ENCODE results near the gene MIPEP. TPM values are rescaled to one million over a fixed set of nuclear protein-coding genes. Genes with fewer than 3 reads are reported as not detected.

Gene MIPEP
- total and polyA plus RNA-seq, 2 experiments from 2014 or later: 12.6 to 19.6 TPM

GRCh38 chr13:23788459-23788858 is 100.7 kb downstream of the MIPEP start:
- Histone ChIP-seq H2AFZ (no peak overlapping the region), H3K9me3 (ENCODE audit: low read depth) (no peaks in the 10 kb centered on the region), H3K4me3 (no peak overlapping the region), H3K79me2 (ENCODE audit: insufficient read depth) (no peaks in the 10 kb centered on the region), H3K9ac (no peak overlapping the region), H3K27me3 (replicated peaks; ENCODE audit: insufficient read depth) (no peaks in the 10 kb centered on the region), H3K27ac (no peak overlapping the region), H3K4me1 (ENCODE audit: insufficient read depth) (peaks cover 16% of the 10 kb centered on the region), H3K4me2 (ENCODE audit: unreplicated experiment) (no peak overlapping the region), H3F3A (ENCODE audit: insufficient read depth) (peaks cover 17% of the 10 kb centered on the region), H3K9me2 (ENCODE audit: insufficient read depth) (no peaks in the 10 kb centered on the region), H3K36me3 (ENCODE audit: low read depth) (no peaks in the 10 kb centered on the region), H4K20me1 (ENCODE audit: insufficient read depth) (no peaks in the 10 kb centered on the region)
- in situ Hi-C loops (cut with MboI): no loop called here
- TF ChIP-seq EZH2 (IDR thresholded peaks at IDR 0.05; ENCODE audit: insufficient read depth, poor library complexity, severe bottlenecking) (no peak), EZH2phosphoT487 (IDR thresholded peaks at IDR 0.05; ENCODE audit: insufficient read depth, low read depth) (no peak)
- no peak for DNase-seq
- WGBS, 2 experiments (ENCODE audit: low coverage in 1 of 2, low lambda C conversion rate in 2 of 2, missing lambda C conversion rate in 2 of 2): 96 to 100% methylated on average over 2 of the region's 2 CpGs

GRCh38 chr13:23787464-23787863 is 101.7 kb downstream of the MIPEP start:
- DNase-seq: no peak
- Histone ChIP-seq H3K4me3 (no peak overlapping the region), H3K9ac (no peak overlapping the region), H2AFZ (no peak overlapping the region), H3K79me2 (ENCODE audit: insufficient read depth) (no peaks in the 10 kb centered on the region), H3K4me2 (ENCODE audit: unreplicated experiment) (no peak overlapping the region), H3K27ac (no peak overlapping the region), H3K36me3 (ENCODE audit: low read depth) (no peaks in the 10 kb centered on the region), H3F3A (ENCODE audit: insufficient read depth) (peaks cover 17% of the 10 kb centered on the region), H4K20me1 (ENCODE audit: insufficient read depth) (no peaks in the 10 kb centered on the region), H3K4me1 (ENCODE audit: insufficient read depth) (peaks cover 16% of the 10 kb centered on the region), H3K27me3 (replicated peaks; ENCODE audit: insufficient read depth) (no peaks in the 10 kb centered on the region), H3K9me3 (ENCODE audit: low read depth) (no peaks in the 10 kb centered on the region), H3K9me2 (ENCODE audit: insufficient read depth) (no peaks in the 10 kb centered on the region)
- WGBS, 2 experiments (ENCODE audit: low coverage in 1 of 2, low lambda C conversion rate in 2 of 2, missing lambda C conversion rate in 2 of 2): 84 to 88% methylated on average over 4 of the region's 4 CpGs
- TF ChIP-seq EZH2 (IDR thresholded peaks at IDR 0.05; ENCODE audit: insufficient read depth, poor library complexity, severe bottlenecking) (no peak), EZH2phosphoT487 (IDR thresholded peaks at IDR 0.05; ENCODE audit: insufficient read depth, low read depth) (no peak)
- in situ Hi-C loops (cut with MboI): no loop called here

- no peaks in the 10 kb centered on the region for H3K27me3 ChIP-seq (replicated peaks; ENCODE audit: insufficient read depth)
- H3F3A ChIP-seq (ENCODE audit: insufficient read depth): peaks cover 15% of the 10 kb centered on the region
- in situ Hi-C loops (cut with MboI): no loop called here
- H3K4me2 ChIP-seq (ENCODE audit: unreplicated experiment): no peak overlapping the region
- H3K4me1 ChIP-seq (ENCODE audit: insufficient read depth): peaks cover 16% of the 10 kb centered on the region
- 86 to 87% methylated on average over 3 of the region's 3 CpGs for WGBS, 2 experiments (ENCODE audit: low coverage in 1 of 2, low lambda C conversion rate in 2 of 2, missing lambda C conversion rate in 2 of 2)
- no peak overlapping the region for H2AFZ ChIP-seq
- H3K36me3 ChIP-seq (ENCODE audit: low read depth): no peaks in the 10 kb centered on the region
- no peaks in the 10 kb centered on the region for H4K20me1 ChIP-seq (ENCODE audit: insufficient read depth)
- no peak for TF ChIP-seq EZH2 (IDR thresholded peaks at IDR 0.05; ENCODE audit: insufficient read depth, poor library complexity, severe bottlenecking)
- no peak for TF ChIP-seq EZH2phosphoT487 (IDR thresholded peaks at IDR 0.05; ENCODE audit: insufficient read depth, low read depth)
- H3K4me3 ChIP-seq: no peak overlapping the region
- H3K9me3 ChIP-seq (ENCODE audit: low read depth): no peaks in the 10 kb centered on the region
- no peaks in the 10 kb centered on the region for H3K9me2 ChIP-seq (ENCODE audit: insufficient read depth)
- H3K27ac ChIP-seq: no peak overlapping the region
- no peak overlapping the region for H3K9ac ChIP-seq
- DNase-seq: no peak
- no peaks in the 10 kb centered on the region for H3K79me2 ChIP-seq (ENCODE audit: insufficient read depth)
These were observed 102.6 kb downstream of the MIPEP start for GRCh38 chr13:23786607-23787006.

- no peak overlapping the region for H3K4me2 ChIP-seq (ENCODE audit: unreplicated experiment)
- TF ChIP-seq EZH2phosphoT487 (IDR thresholded peaks at IDR 0.05; ENCODE audit: insufficient read depth, low read depth): no peak
- TF ChIP-seq EZH2 (IDR thresholded peaks at IDR 0.05; ENCODE audit: insufficient read depth, poor library complexity, severe bottlenecking): no peak
- H3K9me3 ChIP-seq (ENCODE audit: low read depth): no peaks in the 10 kb centered on the region
- H3K9ac ChIP-seq: no peak overlapping the region
- no peak overlapping the region for H2AFZ ChIP-seq
- 78 to 92% methylated on average over 1 of the region's 1 CpG for WGBS, 2 experiments (ENCODE audit: low coverage in 1 of 2, low lambda C conversion rate in 2 of 2, missing lambda C conversion rate in 2 of 2)
- 0 out of 2 replicates have a peak, but pooled peaks cover 2% of the 10 kb centered on the region for H3K9me2 ChIP-seq (ENCODE audit: insufficient read depth)
- no peaks in the 10 kb centered on the region for H3K4me1 ChIP-seq (ENCODE audit: insufficient read depth)
- no peak overlapping the region for H3K27ac ChIP-seq
- DNase-seq: peak; percentile 40
- H4K20me1 ChIP-seq (ENCODE audit: insufficient read depth): no peaks in the 10 kb centered on the region
- no peaks in the 10 kb centered on the region for H3K36me3 ChIP-seq (ENCODE audit: low read depth)
- no peaks in the 10 kb centered on the region for H3K27me3 ChIP-seq (replicated peaks; ENCODE audit: insufficient read depth)
- peaks cover 3% of the 10 kb centered on the region; the same call in 1 of the 2 replicates for H3F3A ChIP-seq (ENCODE audit: insufficient read depth)
- no peaks in the 10 kb centered on the region for H3K79me2 ChIP-seq (ENCODE audit: insufficient read depth)
- in situ Hi-C loops (cut with MboI): no loop called here
- no peak overlapping the region for H3K4me3 ChIP-seq
These were observed 110.3 kb downstream of the MIPEP start for GRCh38 chr13:23778879-23779278.

All from GM23248 (cell line).